CD4-positive, alpha-beta T cell treated with Interleukin-17A for 4 hours (primary cell): Measurements from ENCODE around the gene PDE6C.

Experiments used
- DNase-seq: peaks from one replicate; pipeline ENCODE4 v3.0.0-alpha.2; 2020; ENCODE audit warnings: mixed read lengths

The PDE6C gene

DNA sequence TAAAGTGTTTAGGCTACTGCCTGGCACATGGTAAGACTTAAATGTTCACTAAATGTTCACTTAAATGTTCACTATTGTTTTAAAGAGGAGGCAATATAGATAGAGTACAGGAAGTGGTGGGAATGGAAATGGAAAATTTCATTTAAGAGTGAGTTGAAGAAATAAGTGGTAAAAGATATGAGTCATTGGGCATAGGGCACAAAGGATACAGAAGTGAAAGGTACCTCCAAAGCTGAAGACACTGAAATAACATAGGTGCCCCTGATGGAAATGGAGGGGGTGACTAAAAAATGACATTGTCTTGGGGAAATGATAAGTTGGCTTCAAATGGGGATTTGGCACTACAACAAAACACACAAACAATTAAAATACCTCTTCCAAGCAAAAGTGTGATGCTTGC, 95.3 kb downstream of the PDE6C start:
- DNase-seq, result no peak

DNA sequence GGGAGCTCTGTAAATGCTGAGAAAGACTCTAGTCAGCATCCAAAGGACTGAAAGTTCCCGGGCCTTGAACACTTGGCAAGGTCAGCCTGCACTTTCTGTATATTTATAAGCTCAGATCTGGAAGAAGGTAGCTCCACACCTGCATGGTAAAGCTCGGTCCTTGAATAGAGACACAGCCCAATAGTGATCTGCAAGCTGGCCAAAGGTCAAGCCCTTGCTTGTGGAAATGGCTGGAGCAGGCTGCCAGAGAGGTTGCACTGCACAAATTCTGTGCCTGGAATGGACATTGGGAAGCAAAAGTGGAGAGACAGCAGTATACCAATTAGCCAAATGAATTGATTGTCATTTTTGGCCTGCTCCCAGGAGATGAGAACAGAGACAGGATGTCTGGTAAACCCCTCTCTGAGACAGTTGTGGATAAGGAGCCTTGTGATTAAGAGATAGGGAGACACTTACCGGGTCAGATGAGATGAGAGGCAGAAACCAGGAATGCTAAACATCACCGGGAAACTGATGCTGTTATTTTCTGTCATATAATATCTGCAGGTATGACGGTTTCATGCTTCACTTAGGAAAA, 98.1 kb downstream of the PDE6C start:
- DNase-seq, result no peak

DNA sequence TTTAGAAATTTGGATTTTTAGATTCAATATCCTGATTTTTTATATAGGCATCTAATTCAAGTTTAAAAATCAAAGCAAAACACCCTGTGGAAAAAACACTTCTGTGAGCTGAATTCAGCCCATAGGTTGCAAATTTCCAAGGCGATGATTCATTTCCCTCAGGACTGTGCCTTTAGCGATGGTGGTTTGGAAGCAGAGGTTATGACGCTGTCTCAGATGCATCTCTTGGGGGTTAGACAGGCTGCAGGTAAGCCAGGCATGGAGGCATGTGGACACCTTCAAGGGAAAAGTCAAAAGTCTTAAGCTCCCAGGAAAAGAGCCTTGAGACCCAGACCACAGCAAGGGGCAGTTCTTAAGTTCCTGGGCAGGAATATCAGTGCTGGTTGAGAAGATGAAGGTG, 99.6 kb downstream of the PDE6C start:
- DNase-seq, result no peak

DNA sequence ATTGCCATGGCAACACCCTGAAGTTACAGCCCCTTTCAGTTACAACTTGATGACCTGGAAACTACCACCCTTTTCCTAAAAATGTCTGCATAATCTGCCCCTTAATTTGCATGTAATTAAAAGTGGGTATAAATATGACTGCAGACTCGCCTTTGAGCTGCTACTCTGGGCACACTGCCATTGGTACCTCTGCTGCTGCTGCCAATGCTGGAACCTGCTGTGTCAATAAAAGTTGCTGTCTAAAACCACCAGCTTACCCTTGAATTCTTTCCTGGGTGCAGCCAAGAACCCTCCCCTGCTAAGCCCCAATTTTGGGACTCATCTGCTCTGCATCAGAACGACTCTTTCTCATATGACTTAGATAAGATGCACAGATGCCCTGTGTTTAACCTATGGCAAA, 100.3 kb downstream of the PDE6C start:
- DNase-seq, result no peak

- no peak for DNase-seq
These were observed 103.0 kb downstream of the PDE6C start for GRCh38 chr10:93715345-93715744.
